D341Med (cell line): ENCODE data around the gene SLC4A3.
"Not testable (repeated sequence)": the region's sequence is repeated elsewhere in the genome, so short reads cannot be mapped to it uniquely, and the experiment has no call there.

Experiments used
- DNase-seq: peaks from one replicate; pipeline ENCODE4 v3.0.0; 2012; ENCODE audit warnings: low spot score

SLC4A3 gene

DNA sequence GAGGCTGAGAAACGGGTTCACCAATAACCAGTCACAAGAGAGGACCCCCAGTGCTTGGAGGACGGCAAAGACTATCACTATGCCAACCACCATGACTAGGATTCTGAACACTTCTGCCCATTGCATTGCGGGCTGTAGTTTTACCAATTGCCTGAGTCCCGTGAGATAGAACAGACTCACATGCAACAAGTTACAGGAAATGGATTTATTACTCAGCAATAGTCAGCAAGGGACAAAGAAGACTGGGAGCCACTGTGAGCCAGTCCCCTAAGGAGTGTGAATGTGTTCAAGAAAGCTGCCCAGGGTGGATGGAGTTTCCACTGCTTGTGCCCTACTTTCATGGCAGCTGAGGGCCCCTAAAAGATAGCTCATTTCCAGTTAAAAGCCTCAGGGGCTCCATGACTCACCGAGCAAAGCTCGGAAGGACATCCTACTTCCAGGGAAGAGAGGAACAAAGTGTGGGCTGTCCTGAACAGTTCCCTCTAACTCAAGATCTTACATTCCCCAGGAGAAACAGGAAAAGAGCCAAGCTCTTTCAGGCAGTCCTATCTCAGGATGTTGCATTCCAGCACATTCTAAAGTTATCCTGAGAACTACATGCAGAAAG lies 54.4 kb downstream of the SLC4A3 start:
- DNase-seq, result no peak

DNA sequence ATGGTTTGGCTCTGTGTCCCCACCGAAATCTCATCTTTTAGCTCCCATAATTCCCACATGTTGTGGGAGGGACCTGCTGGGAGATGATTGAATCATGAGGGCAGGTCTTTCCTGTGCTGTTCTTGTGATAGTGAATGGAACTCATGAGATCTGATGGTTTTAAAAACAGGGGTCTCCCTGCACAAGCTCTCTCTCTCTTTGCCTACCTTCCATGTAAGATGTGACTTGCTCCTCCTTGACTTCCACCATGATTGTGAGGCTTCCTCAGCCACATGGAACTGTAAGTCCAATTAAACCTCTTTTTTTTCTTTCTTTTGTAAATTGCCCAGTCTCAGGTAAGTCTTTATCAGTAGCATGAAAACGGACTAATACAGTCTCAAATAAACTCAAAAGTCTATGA lies 56.0 kb downstream of the SLC4A3 start:
- not testable (repeated sequence) for DNase-seq

DNA sequence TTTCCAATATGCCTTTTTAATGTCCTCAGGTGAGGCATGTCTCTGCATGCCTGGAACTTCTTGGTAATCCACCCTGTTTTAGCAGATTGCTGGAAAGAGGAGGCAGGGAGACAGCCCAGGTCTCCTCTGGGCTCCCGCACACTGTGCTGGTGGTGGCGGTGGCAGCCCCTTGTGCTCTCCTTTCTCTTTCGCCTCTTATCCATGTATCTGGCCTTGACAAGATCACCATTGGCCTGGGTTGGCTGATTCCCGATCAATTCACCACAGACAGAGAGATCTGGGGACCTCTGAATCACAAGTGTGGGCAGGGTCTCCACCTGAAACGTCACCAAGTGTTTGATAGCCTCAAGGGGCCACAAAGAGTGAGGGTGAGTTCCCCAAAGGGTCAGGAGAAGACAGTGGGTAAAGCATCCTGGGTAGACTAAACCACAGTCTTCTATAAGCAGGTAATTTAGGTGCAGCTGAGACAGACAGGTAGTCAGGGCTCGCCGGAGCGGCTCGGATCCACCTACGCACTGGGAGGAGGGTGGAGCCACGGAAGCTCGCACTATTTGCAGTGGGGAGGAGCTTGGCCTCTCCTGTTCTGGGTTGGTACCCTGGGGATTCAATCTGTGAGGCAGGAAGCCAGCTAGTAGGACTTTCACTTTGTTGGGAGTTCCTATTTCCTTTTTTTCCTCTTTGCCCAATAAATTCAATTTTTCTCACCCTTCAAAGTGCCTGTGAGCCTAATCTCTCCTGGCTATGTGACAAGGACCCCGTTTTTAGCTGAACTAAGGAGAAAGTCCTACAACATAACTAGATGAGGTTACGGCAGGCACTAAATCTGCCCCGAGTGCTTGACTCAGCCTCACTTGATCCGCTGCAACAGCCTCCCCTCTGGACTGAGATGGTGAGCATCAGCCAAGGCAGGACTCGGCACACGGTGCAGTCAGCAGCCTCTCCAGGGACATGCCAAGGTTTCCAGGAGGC lies 57.6 kb downstream of the SLC4A3 start:
- DNase-seq, result peak; percentile 36

DNA sequence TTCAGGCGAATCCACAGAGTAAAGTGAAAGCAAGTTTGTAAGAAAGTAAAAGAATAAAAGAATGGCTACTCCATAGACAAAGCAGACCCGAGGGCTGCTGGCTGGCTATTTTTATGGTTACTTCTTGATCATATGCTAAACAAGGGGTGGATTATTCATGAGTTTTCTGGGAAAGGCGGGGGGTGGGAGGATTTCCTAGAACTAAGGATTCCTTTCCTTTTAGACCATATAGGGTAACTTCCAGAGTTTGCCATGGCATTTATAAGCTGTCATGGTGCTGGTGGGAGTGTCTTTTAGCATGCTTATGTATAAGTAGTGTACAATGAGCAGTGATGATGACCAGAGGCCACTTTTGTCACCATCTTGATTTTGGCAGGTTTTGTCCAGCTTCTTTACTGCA lies 59.8 kb downstream of the SLC4A3 start:
- DNase-seq, result no peak

DNA sequence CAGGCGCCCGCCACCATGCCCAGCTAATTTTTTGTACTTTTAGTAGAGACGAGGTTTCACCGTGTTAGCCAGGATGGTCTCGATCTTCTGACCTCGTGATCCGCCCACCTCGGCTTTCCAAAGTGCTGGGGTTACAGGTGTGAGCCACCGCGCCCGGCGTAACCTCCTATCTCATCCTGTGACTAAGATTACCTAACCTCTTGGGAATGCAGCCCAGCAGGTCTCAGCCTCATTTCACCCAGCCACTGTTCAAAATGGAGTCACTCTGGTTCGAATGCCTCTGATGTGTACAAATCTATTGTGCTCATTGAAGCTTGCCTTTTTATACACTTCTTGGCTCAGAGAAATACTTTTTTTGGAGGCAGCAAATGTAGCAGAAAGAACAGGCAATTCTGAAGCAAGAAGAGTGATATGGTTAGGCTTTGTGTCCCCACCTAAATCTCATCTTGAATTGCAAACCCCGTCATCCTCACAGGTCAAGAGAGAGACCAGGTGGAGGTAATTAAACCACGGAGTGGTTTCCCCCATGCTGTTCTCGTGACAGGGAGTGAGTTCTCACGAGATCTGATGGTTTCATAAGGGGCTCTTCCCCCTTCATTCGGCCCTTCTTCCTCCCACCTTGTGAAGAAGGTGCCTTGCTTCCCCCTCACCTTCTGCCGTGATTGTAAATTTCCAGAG lies 60.6 kb downstream of the SLC4A3 start:
- no peak for DNase-seq

DNA sequence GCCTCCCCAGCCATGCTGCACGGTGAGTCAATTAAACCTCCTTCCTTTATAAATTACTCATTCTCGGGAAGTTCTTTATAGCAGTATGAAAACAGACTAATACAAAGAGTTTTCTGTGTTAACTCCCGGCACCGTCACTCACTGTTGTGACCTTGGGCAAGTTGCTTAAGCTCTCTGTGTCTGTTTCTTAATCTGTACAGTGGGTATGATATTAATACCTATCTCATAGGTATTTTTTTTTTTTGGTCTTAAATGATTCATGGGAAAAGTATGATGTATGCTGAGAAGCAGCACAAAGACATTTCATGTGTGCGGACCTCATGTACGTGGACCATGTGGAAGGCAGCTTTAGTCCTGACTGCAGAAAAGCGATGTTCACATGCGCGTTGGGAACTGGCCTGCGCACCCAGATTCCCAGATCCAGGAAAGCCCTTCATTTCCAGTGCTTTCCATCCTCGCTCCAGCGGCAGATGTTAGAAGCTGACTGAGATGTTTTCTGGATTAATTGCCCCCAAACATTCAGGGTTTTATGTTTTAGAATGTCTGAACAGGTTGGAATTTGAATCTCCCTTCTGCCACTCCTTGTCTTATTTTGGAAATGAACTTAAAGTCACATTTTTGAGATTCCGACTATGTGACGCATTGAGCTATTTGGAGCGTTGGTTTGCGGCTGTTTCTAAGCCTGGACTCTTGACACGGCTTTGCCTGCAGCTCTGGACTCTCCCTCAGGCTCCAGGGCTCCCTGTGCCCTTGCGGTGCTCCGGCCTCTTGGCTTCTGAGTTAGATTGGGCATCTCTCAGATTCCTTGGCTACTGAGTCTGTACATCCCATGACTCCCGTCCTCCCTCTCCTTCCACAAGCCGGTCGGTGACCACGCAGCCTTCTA lies 61.4 kb downstream of the SLC4A3 start:
- no peak for DNase-seq

DNA sequence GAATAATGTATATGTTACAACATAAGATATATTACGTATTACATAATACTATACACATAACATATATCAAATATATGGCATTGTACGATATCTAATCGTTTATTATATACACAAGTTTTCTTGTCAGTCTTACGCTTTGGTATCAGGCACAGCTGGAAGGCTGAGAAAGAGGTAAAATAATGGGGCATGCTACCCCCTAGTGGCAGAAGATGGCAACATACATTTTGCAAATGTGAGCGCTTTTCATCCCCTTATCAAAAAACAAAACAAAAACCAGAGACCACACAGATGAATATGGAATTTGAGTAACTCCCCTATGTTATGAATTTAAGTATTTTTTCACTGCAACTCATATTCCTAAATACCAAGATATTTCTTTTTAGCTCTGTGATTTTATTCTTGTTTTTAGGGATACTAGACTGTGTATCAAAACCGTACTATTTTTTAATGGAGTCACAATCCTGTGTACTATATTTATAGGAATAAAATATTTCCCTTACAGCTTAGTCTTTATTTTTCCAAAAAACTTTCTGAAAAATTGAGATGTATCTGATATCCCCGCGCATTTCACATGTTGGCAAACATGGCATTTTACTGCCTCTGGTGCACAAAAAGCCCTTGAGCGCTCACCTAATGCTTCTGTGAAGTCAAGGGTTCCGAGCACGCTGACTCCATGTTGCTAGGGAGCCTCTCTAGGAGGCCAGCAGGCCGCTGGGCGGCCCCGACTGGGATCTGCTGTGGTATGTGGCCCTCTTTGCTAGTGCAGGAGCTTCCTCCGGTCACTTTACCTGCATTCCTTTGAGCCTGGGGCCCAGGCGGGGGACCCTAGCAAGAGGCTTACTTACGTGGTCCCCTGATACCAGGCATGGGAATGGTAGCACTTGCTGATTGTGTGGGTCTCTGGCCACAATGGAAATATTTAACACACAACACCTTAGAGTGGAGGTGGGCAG lies 62.5 kb downstream of the SLC4A3 start:
- DNase-seq, result peak; percentile 61

DNA sequence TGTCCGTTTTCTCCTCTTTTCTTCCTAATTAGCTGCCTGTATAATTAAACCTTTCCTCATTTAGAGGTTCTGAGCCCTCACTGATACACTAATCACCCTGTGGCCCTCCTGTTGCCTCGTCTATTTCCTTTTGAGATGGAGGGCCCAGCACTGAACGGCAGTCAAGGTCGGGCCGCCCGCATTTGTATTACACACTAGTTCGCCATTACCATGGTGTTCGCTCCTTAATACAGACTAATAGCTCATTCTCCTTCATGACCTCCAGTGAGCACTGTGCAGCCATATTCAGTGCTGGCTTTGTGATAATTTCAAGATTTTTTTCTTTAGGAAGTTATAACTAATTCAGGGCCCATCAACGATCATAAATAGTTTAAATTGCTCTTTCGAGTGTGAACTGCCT lies 64.1 kb downstream of the SLC4A3 start:
- DNase-seq, result no peak
